Measurements from ENCODE around the gene ZNF74.

GRCh38 chr22:20393705-20394476, at the start of gene ZNF74:
- no peak for TF ChIP-seq EZH2 (IDR thresholded peaks at IDR 0.05; ENCODE audit: borderline replicate concordance, low read depth, low read length, severe bottlenecking)
- TF ChIP-seq, protein P1, sequence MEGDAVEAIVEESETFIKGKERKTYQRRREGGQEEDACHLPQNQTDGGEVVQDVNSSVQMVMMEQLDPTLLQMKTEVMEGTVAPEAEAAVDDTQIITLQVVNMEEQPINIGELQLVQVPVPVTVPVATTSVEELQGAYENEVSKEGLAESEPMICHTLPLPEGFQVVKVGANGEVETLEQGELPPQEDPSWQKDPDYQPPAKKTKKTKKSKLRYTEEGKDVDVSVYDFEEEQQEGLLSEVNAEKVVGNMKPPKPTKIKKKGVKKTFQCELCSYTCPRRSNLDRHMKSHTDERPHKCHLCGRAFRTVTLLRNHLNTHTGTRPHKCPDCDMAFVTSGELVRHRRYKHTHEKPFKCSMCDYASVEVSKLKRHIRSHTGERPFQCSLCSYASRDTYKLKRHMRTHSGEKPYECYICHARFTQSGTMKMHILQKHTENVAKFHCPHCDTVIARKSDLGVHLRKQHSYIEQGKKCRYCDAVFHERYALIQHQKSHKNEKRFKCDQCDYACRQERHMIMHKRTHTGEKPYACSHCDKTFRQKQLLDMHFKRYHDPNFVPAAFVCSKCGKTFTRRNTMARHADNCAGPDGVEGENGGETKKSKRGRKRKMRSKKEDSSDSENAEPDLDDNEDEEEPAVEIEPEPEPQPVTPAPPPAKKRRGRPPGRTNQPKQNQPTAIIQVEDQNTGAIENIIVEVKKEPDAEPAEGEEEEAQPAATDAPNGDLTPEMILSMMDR (IDR thresholded peaks at IDR 0.05; ENCODE audit: borderline replicate concordance, extremely low read depth, low read length, poor library complexity, severe bottlenecking): peak; percentile 3

All from DND-41 (cell line).